DMS79 treated with DMSO at 0.1 percent for 48 hours (cell line): ENCODE data around the gene IL12RB2.
A peak's percentile ranks its signal among the peaks of the same experiment; 100 is the strongest.
"Not testable (repeated sequence)": the region's sequence is repeated elsewhere in the genome, so short reads cannot be mapped to it uniquely, and the experiment has no call there.

ENCODE experiments used
- DNase-seq: peaks from one replicate; lab custom pipeline; 2025; lab: John Stamatoyannopoulos, UW

The IL12RB2 gene

GRCh38 chr1:67399199-67399993, 91.7 kb downstream of the IL12RB2 start:
- no peak for DNase-seq

- not testable (repeated sequence) for DNase-seq
These were observed 92.5 kb downstream of the IL12RB2 start for GRCh38 chr1:67400029-67400786.

- DNase-seq: no peak
These were observed 93.8 kb downstream of the IL12RB2 start for GRCh38 chr1:67401443-67401842.

GRCh38 chr1:67404212-67404620, 96.5 kb downstream of the IL12RB2 start:
- DNase-seq: no peak

- peak; percentile 30 for DNase-seq
These were observed 98.0 kb downstream of the IL12RB2 start for GRCh38 chr1:67405473-67406245.

GRCh38 chr1:67407498-67407897, 99.8 kb downstream of the IL12RB2 start:
- DNase-seq: no peak

GRCh38 chr1:67408148-67408547, 100.5 kb downstream of the IL12RB2 start:
- no peak for DNase-seq

- not testable (repeated sequence) for DNase-seq
These were observed 105.4 kb downstream of the IL12RB2 start for GRCh38 chr1:67413101-67413500.

GRCh38 chr1:67414574-67414973, 106.9 kb downstream of the IL12RB2 start:
- DNase-seq: no peak

- DNase-seq: no peak
These were observed 107.4 kb downstream of the IL12RB2 start for GRCh38 chr1:67415041-67415440.

GRCh38 chr1:67417733-67418132, 110.1 kb downstream of the IL12RB2 start:
- not testable (repeated sequence) for DNase-seq

- DNase-seq: no peak
These were observed 111.3 kb downstream of the IL12RB2 start for GRCh38 chr1:67418839-67419586.

GRCh38 chr1:67420835-67421492, 113.3 kb downstream of the IL12RB2 start:
- no peak for DNase-seq

- DNase-seq: no peak
These were observed 119.8 kb downstream of the IL12RB2 start for GRCh38 chr1:67427465-67427864.

- DNase-seq: no peak
These were observed 120.3 kb downstream of the IL12RB2 start for GRCh38 chr1:67427947-67428346.

GRCh38 chr1:67429011-67429527, 121.4 kb downstream of the IL12RB2 start:
- DNase-seq: peak; percentile 15

- DNase-seq: peak; percentile 39
These were observed 122.1 kb downstream of the IL12RB2 start for GRCh38 chr1:67429528-67430357.

- DNase-seq: peak; percentile 94
These were observed 122.9 kb downstream of the IL12RB2 start, which contains the start of gene SERBP1 for GRCh38 chr1:67430358-67431155. TSS of gene SERBP1 (minus strand) at chr1:67430402. CDS start at chr1:67430300, 102 bp downstream.

- DNase-seq: no peak
These were observed 123.6 kb downstream of the IL12RB2 start for GRCh38 chr1:67431156-67431765.
